ENCODE measurements around the gene TMEM132C.

DNA sequence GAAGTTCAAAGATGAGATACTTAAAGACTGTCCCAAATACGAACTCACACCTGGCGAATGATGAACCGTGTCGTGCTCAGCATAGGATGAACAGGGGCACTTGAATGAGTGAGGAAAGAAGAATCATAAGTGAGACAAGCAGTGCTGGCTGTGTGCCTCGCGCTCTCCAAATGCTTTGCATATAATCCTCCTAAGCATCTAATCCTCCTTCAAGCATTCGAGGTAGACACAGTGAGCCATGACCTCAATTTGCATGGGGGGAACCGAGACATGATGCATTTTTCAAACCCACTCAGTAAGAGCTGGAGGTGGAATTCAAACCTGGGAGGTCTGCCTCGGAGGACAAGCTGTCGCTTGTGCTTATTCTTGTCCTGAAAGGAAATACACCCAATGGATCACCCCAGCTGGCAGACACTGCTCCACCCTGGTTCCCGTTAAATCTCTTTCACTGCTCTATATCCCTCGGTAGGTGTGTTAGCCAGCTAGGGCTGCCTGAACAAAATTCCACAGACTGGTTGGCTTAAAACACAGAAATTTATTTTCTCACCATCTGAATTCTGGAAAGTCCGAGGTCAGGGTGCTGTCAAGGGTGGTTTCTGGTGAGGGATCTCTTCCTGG, 282.7 kb downstream of the TMEM132C start:
- TF ChIP-seq, protein P1, sequence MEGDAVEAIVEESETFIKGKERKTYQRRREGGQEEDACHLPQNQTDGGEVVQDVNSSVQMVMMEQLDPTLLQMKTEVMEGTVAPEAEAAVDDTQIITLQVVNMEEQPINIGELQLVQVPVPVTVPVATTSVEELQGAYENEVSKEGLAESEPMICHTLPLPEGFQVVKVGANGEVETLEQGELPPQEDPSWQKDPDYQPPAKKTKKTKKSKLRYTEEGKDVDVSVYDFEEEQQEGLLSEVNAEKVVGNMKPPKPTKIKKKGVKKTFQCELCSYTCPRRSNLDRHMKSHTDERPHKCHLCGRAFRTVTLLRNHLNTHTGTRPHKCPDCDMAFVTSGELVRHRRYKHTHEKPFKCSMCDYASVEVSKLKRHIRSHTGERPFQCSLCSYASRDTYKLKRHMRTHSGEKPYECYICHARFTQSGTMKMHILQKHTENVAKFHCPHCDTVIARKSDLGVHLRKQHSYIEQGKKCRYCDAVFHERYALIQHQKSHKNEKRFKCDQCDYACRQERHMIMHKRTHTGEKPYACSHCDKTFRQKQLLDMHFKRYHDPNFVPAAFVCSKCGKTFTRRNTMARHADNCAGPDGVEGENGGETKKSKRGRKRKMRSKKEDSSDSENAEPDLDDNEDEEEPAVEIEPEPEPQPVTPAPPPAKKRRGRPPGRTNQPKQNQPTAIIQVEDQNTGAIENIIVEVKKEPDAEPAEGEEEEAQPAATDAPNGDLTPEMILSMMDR (IDR thresholded peaks at IDR 0.05): no peak
- TF ChIP-seq POLR2A (IDR thresholded peaks at IDR 0.05): no peak

Data from lower leg skin (tissue), 3 donors.